HepG2 (cell line): ENCODE measurements around the gene XXYLT1. TPM values are rescaled to one million over a fixed set of nuclear protein-coding genes. Genes with fewer than 3 reads are reported as not detected.

Experiments used
- ATF3 ChIP-seq: sonication (generic); formaldehyde crosslinking; IDR thresholded peaks from 2 replicates; pipeline ENCODE4 v1.4.0; 2020; ENCODE audit warnings: missing genetic modification reagents
- HMGXB4 ChIP-seq, 2 experiments: sonication (generic) in 1 of 2; formaldehyde crosslinking in 1 of 2; IDR thresholded peaks; 2 replicates each; pipeline versions ENCODE4 v1.4.0 to v1.6.1; 2018 to 2020; ENCODE audit warnings: missing genetic modification reagents in 2 of 2, borderline replicate concordance in 1 of 2, low read depth in 1 of 2, mild to moderate bottlenecking in 1 of 2, missing biosample characterization in 1 of 2
- HNF1A ChIP-seq, 2 experiments: sonication (generic) in 1 of 2; formaldehyde crosslinking in 1 of 2; IDR thresholded peaks; 2 replicates each; pipeline versions ENCODE4 v1.4.0 to v1.6.1; 2016 to 2020; ENCODE audit warnings: borderline replicate concordance in 1 of 2, low read depth in 1 of 2, mild to moderate bottlenecking in 1 of 2, missing genetic modification reagents in 1 of 2
- LBX2 ChIP-seq: sonication (generic); formaldehyde crosslinking; IDR thresholded peaks from 2 replicates; pipeline ENCODE4 v1.5.0; 2020; ENCODE audit warnings: missing genetic modification reagents, mild to moderate bottlenecking, borderline replicate concordance
- TBX2 ChIP-seq: sonication (generic); formaldehyde crosslinking; IDR thresholded peaks from 2 replicates; pipeline ENCODE4 v1.5.0; 2020; ENCODE audit warnings: missing genetic modification reagents, mild to moderate bottlenecking, borderline replicate concordance
- ZBTB42 ChIP-seq: sonication (generic); formaldehyde crosslinking; IDR thresholded peaks from 2 replicates; pipeline ENCODE4 v1.5.0; 2020; ENCODE audit warnings: mild to moderate bottlenecking, missing genetic modification reagents
- ZFP36L1 ChIP-seq: sonication (generic); formaldehyde crosslinking; IDR thresholded peaks from 2 replicates; pipeline ENCODE4 v1.8.0; 2022; ENCODE audit warnings: mild to moderate bottlenecking, missing genetic modification reagents, moderate library complexity
- ZNF136 ChIP-seq: sonication (generic); formaldehyde crosslinking; IDR thresholded peaks from 2 replicates; pipeline ENCODE4 v1.8.1; 2022; ENCODE audit warnings: low read depth, mild to moderate bottlenecking, moderate library complexity, missing genetic modification reagents
- ZNF280D ChIP-seq: sonication (generic); formaldehyde crosslinking; IDR thresholded peaks from 2 replicates; pipeline ENCODE4 v1.5.1; 2020; ENCODE audit warnings: mild to moderate bottlenecking, missing genetic modification reagents
- ZNF317 ChIP-seq: sonication (generic); formaldehyde crosslinking; IDR thresholded peaks from 2 replicates; pipeline ENCODE4 v1.5.0; 2020; ENCODE audit warnings: mild to moderate bottlenecking, missing genetic modification reagents
- ZNF580 ChIP-seq: IDR thresholded peaks from 2 replicates; pipeline ENCODE4 v1.6.1; 2016; ENCODE audit warnings: low read depth, borderline replicate concordance
- ZNF629 ChIP-seq: sonication (generic); formaldehyde crosslinking; conservative IDR thresholded peaks from 2 replicates; pipeline ENCODE4 v1.5.0; 2020; ENCODE audit warnings: missing genetic modification reagents
- ZNF720 ChIP-seq: sonication (generic); formaldehyde crosslinking; IDR thresholded peaks from 2 replicates; pipeline ENCODE4 v1.4.0; 2020; ENCODE audit warnings: missing genetic modification reagents
- ZNF747 ChIP-seq: sonication (generic); formaldehyde crosslinking; IDR thresholded peaks from 2 replicates; pipeline ENCODE4 v1.8.1; 2023; ENCODE audit warnings: missing genetic modification reagents, mild to moderate bottlenecking, borderline replicate concordance
- polyA plus RNA-seq, 8 experiments: library from polyadenylated mRNA; depleted of rRNA in 3 of 8; stranded (reverse) in 7 of 8; unstranded in 1 of 8; fragments of >200 nt; fragmentation: Illumina TruSeq in 4 of 8; extraction: Trizol in 4 of 8; gene quantifications; 2 replicates each; pipeline versions ENCODE4 v1.2.1 to v1.2.3, GENCODE V29; 2011 to 2016; ENCODE audit warnings: low read depth in 4 of 8, missing spikeins in 1 of 8, mixed read lengths in 1 of 8; ENCODE audit not compliant: insufficient read depth in 1 of 8
- total RNA-seq, 5 experiments: library from RNA; depleted of rRNA; stranded (reverse); fragments of >200 nt; fragmentation: Illumina TruSeq; extraction: Trizol; gene quantifications; 2 replicates each; pipeline ENCODE4 v1.2.3, GENCODE V29; 2016; ENCODE audit warnings: low read depth in 1 of 5

Gene XXYLT1
- total and polyA plus RNA-seq, 2 of the 13 experiments (the other 11 are each of a cell fraction or from before 2014, with no cell fraction given) = 17.7 to 19.0 TPM

GRCh38 chr3:195105389-195105788 lies 165.6 kb downstream of the XXYLT1 start (continued):
- TF ChIP-seq ZNF280D = peak; percentile 84
- TF ChIP-seq HNF1A (IDR thresholded peaks at IDR 0.05; ENCODE audit: low read depth) = peak; percentile 67; the same call in 1 of the 2 replicates
- TF ChIP-seq HNF1A (CRISPR knock-in tag; IDR thresholded peaks at IDR 0.05; ENCODE audit: borderline replicate concordance) = peak; percentile 55; the same call in 1 of the 2 replicates
- TF ChIP-seq ZNF720 (CRISPR knock-in tag) = no peak
- TF ChIP-seq ZNF136 (CRISPR knock-in tag) = peak; percentile 29; the same call in 1 of the 2 replicates
- TF ChIP-seq ZNF629 = no peak
- peak; percentile 51 to 55; a peak in 2 of 4 replicates for TF ChIP-seq HMGXB4 (CRISPR knock-in tag; IDR thresholded peaks at IDR 0.05; ENCODE audit: borderline replicate concordance in 1 of 2, low read depth in 1 of 2)
- TF ChIP-seq ZNF317 (CRISPR knock-in tag) = peak; percentile 66; the same call in 1 of the 2 replicates
- peak; percentile 70; the same call in 1 of the 2 replicates for TF ChIP-seq ZBTB42
- peak; percentile 66; the same call in 1 of the 2 replicates for TF ChIP-seq ZNF580 (CRISPR knock-in tag)
- no peak; the same call in 1 of the 2 replicates for TF ChIP-seq ATF3
- peak; percentile 69; the same call in 1 of the 2 replicates for TF ChIP-seq ZNF747 (CRISPR knock-in tag)
- TF ChIP-seq ZFP36L1 (CRISPR knock-in tag) = peak; percentile 45; the same call in 1 of the 2 replicates
- peak; percentile 98 for TF ChIP-seq TBX2 (CRISPR knock-in tag)
- TF ChIP-seq LBX2 (CRISPR knock-in tag) = no peak
